ENCODE data around the gene ADORA2A.

ADORA2A gene

DNA sequence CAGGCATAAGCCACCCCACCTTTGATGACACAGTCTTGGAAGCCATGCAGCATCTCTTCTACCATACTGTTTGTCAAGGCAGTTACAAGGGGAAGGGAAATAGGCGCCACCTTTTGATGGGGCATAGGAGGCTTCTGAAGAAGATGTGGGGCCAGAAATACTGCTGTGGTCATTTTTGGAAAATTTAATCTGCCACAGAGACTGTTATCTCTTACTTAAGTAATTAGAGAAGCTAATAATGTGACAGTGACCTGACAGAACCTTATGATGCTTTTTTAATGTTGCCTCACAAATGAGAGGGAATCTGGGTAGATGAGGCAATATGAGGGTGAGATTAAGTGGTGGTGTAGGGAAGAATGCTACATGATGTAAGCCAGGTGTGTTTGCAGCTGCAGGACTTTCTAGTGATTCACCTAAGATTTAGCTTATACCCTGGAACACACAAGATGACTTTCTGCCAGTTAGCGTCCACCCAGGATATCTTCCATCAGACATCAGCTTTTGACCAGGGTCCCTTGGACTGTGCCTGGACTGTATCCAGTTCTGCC lies 34.3 kb upstream of the ADORA2A start:
- H3K4me3 ChIP-seq (replicated peaks in 1 of 2; ENCODE audit: low read depth in 2 of 2, low read length in 2 of 2), result no peak overlapping the region
- TF ChIP-seq, protein P1, sequence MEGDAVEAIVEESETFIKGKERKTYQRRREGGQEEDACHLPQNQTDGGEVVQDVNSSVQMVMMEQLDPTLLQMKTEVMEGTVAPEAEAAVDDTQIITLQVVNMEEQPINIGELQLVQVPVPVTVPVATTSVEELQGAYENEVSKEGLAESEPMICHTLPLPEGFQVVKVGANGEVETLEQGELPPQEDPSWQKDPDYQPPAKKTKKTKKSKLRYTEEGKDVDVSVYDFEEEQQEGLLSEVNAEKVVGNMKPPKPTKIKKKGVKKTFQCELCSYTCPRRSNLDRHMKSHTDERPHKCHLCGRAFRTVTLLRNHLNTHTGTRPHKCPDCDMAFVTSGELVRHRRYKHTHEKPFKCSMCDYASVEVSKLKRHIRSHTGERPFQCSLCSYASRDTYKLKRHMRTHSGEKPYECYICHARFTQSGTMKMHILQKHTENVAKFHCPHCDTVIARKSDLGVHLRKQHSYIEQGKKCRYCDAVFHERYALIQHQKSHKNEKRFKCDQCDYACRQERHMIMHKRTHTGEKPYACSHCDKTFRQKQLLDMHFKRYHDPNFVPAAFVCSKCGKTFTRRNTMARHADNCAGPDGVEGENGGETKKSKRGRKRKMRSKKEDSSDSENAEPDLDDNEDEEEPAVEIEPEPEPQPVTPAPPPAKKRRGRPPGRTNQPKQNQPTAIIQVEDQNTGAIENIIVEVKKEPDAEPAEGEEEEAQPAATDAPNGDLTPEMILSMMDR (IDR thresholded peaks at IDR 0.05; ENCODE audit: low read depth, low read length), result no peak
- DNase-seq (ENCODE audit: low read depth in 2 of 2), result no peak

DNA sequence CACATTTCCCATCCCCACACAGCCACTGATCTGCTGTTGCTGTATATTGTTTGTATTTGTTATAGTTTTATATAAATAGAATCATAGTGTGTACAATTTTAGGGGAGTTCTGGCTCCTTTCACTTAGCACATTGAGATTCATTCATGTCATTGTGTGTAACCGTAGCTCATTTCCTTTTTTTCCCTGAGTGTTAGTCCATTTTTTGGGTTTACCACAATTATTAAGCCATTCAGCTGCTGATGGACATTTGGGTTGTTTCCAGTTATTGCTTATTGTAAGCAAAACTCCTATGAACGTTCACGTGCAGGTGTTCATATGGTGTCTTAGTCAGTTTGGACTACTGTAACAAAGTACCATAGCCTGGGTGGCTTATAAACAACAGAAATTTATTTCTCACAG lies 33.6 kb upstream of the ADORA2A start:
- TF ChIP-seq, protein P1 (IDR thresholded peaks at IDR 0.05; ENCODE audit: low read depth, low read length), result no peak
- H3K4me3 ChIP-seq (replicated peaks in 1 of 2; ENCODE audit: low read depth in 2 of 2, low read length in 2 of 2), result no peak overlapping the region
- no peak for DNase-seq (ENCODE audit: low read depth in 2 of 2)

DNA sequence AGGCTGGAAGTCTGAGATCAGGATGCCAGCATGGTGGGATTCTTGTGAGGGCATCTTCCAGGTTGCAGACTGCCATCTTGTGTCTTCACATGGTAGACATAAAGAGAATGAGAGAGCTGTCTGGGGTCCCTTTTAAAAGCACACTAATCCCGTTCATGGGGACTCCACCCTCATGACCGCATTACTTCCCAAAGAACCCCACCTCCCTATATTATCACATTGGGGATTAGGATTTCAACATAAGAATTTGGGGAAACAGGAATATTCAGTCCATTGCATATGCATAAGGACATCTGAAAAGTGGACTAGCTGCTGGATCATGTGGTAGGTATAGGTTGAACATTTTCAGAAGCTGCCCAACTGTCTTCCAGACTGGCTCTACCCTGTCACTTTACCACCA lies 33.1 kb upstream of the ADORA2A start:
- no peak for DNase-seq (ENCODE audit: low read depth in 2 of 2)
- TF ChIP-seq, protein P1 (IDR thresholded peaks at IDR 0.05; ENCODE audit: low read depth, low read length), result no peak
- no peak overlapping the region for H3K4me3 ChIP-seq (replicated peaks in 1 of 2; ENCODE audit: low read depth in 2 of 2, low read length in 2 of 2)

DNA sequence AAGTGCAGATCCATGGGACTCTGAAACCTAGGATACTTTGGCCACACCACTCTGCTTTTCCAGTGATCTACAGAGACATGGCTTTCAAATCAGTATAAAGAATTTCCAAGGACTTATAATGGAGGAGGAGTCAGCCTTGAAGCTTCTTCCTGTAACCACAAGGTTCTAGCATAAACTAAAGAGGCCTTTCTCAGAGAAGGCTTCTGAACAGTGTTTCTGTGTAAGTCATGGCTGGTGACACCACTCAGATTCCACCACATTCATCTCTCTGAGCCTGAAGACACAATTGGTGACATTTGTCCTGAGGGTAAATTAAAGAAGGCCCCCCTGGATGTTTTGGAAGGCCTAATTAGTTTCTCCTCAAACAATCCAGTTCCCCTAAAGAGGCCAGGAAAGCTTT lies 29.0 kb upstream of the ADORA2A start:
- TF ChIP-seq, protein P1 (IDR thresholded peaks at IDR 0.05; ENCODE audit: low read depth, low read length), result no peak
- H3K4me3 ChIP-seq (replicated peaks in 1 of 2; ENCODE audit: low read depth in 2 of 2, low read length in 2 of 2), result no peak overlapping the region
- no peak for DNase-seq (ENCODE audit: low read depth in 2 of 2)

DNA sequence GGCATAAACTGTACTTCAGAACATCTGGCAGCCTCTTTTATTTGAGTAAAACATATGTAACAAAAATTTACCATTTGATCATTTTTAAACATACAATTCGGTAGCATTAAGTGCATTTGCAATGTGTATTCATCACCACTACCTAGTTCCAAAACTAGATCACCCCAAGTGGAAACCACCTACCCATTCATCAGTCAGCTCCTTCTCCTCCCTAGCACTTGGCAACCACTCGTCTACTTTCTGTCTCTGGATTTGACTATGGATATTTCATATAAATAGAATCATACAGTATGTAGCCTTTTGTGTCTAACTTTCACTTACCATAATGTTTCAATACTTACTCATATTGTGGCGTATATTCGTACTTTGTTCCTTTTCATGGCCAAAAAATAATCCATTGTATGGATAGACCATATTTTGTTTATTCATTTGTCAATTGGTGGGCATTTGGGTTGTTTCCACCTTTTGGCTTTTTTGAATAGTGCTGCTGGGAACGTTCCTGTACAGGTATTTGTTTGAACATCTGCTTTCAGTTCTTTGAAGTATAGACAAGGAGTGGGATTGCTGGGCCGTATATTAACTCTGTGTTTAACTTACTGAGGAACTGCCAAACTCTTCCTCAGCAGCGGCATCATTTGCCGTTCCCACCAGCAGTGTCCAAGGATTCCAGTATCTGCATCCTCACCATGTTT lies 27.2 kb upstream of the ADORA2A start:
- no peak for DNase-seq (ENCODE audit: low read depth in 2 of 2)
- TF ChIP-seq, protein P1 (IDR thresholded peaks at IDR 0.05; ENCODE audit: low read depth, low read length), result no peak
- no peak overlapping the region for H3K4me3 ChIP-seq (replicated peaks in 1 of 2; ENCODE audit: low read depth in 2 of 2, low read length in 2 of 2)

DNA sequence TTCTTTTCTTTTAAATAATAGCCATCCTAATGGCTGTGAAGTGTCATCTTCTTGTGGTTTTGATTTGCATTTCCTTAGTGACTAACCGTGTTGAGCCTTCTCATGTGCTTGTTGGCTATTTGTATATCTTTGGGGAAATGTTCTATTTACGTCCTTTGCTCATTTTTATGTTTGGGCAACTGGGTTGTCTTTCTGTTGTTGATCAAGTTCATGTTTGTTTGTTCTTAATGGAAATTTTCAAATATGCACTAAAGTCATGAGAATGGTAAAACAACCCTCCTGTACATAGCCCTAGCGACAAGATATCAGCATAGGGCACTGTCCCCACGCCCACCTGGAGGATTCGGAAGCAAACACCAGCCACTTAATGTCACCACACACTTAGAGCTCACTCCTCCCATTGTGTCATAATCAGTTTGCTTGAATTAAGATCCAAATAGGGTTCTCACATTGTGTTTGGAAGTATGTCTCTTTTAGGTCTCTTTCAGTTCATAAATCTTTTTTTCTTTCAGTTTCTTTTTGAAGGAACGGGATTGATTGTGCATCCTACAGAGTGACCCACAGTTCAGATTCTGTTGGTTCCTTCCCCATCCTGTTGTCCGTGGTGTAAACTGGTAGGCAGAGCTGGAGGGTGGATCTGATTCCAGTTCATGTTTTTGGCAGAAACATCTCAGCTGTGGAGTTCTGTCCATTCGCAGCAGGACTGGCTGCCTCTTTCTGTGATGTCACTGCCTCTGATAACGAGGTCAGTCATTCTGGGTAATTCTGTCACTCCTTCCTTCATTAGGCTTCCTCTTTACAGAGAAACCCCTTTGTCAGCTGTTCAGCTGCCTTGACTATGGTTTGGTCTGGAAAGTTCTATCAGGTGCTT lies 26.4 kb upstream of the ADORA2A start:
- no peak overlapping the region for H3K4me3 ChIP-seq (replicated peaks in 1 of 2; ENCODE audit: low read depth in 2 of 2, low read length in 2 of 2)
- peak; percentile 29 to 50 for DNase-seq (ENCODE audit: low read depth in 2 of 2)
- TF ChIP-seq, protein P1 (IDR thresholded peaks at IDR 0.05; ENCODE audit: low read depth, low read length), result no peak
